ENCODE measurements around the gene FCRL2.

Gene FCRL2

DNA sequence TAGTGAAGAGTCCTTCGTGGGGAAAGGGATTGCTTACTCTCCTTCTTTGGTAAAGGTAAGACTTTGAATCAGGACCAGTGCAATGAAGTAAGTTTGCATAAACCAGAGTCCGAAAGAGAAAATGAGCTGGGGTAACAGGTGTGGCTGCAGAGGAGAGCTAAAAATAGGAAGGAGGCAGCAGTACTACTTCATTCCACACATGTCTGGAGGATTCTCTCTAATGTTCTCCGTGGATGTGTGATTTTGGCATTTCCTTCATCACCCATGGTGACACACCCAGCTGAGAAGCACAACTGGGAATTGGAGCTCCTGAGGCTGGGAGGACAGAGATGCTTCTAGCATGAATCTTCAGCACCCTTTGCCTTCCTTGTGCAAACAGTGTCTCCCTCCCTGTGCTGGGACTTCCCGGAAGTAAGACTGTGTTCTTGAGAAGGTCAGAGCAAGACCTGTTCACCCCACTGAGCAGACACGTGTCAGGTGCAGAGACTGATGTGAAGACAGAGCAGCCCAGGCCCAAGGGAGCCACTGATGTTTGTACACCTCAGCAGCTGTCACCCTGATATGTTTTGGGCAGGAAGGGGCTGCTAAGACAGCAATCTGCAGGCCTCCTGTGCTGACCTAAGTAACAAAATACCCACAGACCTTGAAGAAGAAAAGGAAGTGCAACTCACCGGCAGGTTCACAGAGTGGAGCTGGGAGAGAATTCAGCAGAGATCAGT, 29.7 kb upstream of the FCRL2 start:
- no peak for TF ChIP-seq PATZ1 (tag by site-specific recombination; IDR thresholded peaks at IDR 0.05)
- no peak for TF ChIP-seq ZNF292 (tag by site-specific recombination; IDR thresholded peaks at IDR 0.05; ENCODE audit: borderline replicate concordance, low read depth)
- TF ChIP-seq ZNF510 (tag by site-specific recombination; IDR thresholded peaks at IDR 0.05; ENCODE audit: insufficient replicate concordance), result no peak
- TF ChIP-seq KLF8 (tag by site-specific recombination; IDR thresholded peaks at IDR 0.05), result no peak
- no peak for TF ChIP-seq ZBTB48 (tag by site-specific recombination; IDR thresholded peaks at IDR 0.05)
- no peak for TF ChIP-seq ZNF677 (tag by site-specific recombination; IDR thresholded peaks at IDR 0.05)
- no peak overlapping the region for H3K4me3 ChIP-seq (ENCODE audit: low read depth, low read length)
- no peaks in the 10 kb centered on the region for H3K36me3 ChIP-seq (ENCODE audit: control insufficient read depth in 2 of 2, insufficient read depth in 1 of 2, low read length in 2 of 2)
- H3K9me3 ChIP-seq (ENCODE audit: control insufficient read depth, insufficient read depth, low read depth, low read length), result no peaks in the 10 kb centered on the region
- no peaks in the 10 kb centered on the region for H3K4me1 ChIP-seq (ENCODE audit: control insufficient read depth, insufficient read depth, low read length)
- ChIA-PET CTCF (interaction anchor here (1.3 kb wide), 1 partner anchor 226 kb away, joined by 3 read pairs; no protein-coding TSS in a partner anchor), POLR2A (no interaction called here)
- no peak overlapping the region for H3K27ac ChIP-seq (ENCODE audit: extremely low read depth, low read depth, low read length)

DNA sequence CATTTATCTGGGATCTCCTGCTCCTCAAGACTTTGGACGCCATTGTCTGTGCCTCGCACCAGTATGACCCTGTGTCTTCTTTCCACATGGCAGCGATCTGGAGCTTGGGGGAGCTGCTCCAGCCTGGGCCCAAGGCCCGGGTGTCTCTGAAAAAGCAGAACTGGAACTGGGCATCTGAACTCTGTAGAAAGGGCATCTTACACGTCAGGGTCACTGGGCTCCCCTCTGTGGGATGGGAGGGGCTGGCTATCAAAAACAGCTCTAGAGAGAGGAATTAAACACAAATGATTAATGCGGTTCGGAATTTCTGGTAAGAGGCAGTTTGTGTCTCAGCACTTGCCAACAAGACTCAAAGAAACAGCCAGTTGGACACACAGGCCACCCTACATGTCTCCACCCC, 26.9 kb upstream of the FCRL2 start:
- H3K36me3 ChIP-seq (ENCODE audit: control insufficient read depth in 2 of 2, insufficient read depth in 1 of 2, low read length in 2 of 2), result no peaks in the 10 kb centered on the region
- H3K9me3 ChIP-seq (ENCODE audit: control insufficient read depth, insufficient read depth, low read depth, low read length), result no peaks in the 10 kb centered on the region
- no peak overlapping the region for H3K4me3 ChIP-seq (ENCODE audit: low read depth, low read length)
- ChIA-PET POLR2A (no interaction called here), CTCF (interaction anchor here (0.6 kb wide), 1 partner anchor 103 kb away, joined by 3 read pairs; no protein-coding TSS in a partner anchor)
- no peak overlapping the region for H3K27ac ChIP-seq (ENCODE audit: extremely low read depth, low read depth, low read length)
- no peaks in the 10 kb centered on the region for H3K4me1 ChIP-seq (ENCODE audit: control insufficient read depth, insufficient read depth, low read length)
- no peak for TF ChIP-seq ZNF280C (tag by site-specific recombination; IDR thresholded peaks at IDR 0.05)
- TF ChIP-seq ZNF157 (tag by site-specific recombination; IDR thresholded peaks at IDR 0.05), result no peak
- no peak for TF ChIP-seq ZNF707 (tag by site-specific recombination; IDR thresholded peaks at IDR 0.05)
- no peak for TF ChIP-seq PRDM2 (tag by site-specific recombination; IDR thresholded peaks at IDR 0.05; ENCODE audit: borderline replicate concordance)
- TF ChIP-seq ZEB2 (tag by site-specific recombination; IDR thresholded peaks at IDR 0.05), result no peak
- no peak for TF ChIP-seq ZSCAN5A (tag by site-specific recombination; IDR thresholded peaks at IDR 0.05)
- TF ChIP-seq GLI4 (tag by site-specific recombination; IDR thresholded peaks at IDR 0.05), result no peak
- TF ChIP-seq ZNF214 (tag by site-specific recombination; IDR thresholded peaks at IDR 0.05; ENCODE audit: borderline replicate concordance), result no peak
- no peak for TF ChIP-seq GLIS2 (tag by site-specific recombination; IDR thresholded peaks at IDR 0.05)
- no peak for TF ChIP-seq ZFP41 (tag by site-specific recombination; IDR thresholded peaks at IDR 0.05; ENCODE audit: borderline replicate concordance)
- no peak for TF ChIP-seq ZNF76 (tag by site-specific recombination; IDR thresholded peaks at IDR 0.05; ENCODE audit: borderline replicate concordance, low read depth)
- no peak for TF ChIP-seq ZNF416 (tag by site-specific recombination; IDR thresholded peaks at IDR 0.05)
- TF ChIP-seq ZNF837 (tag by site-specific recombination; IDR thresholded peaks at IDR 0.05), result no peak
- no peak for TF ChIP-seq RBAK (tag by site-specific recombination; IDR thresholded peaks at IDR 0.05)
- no peak for TF ChIP-seq ZNF398 (tag by site-specific recombination; IDR thresholded peaks at IDR 0.05)

Data from HEK293 (cell line).